Ramos (cell line): ENCODE measurements around the gene EPB41L4A.
"Not testable (repeated sequence)": the region's sequence is repeated elsewhere in the genome, so short reads cannot be mapped to it uniquely, and the experiment has no call there.

Source experiments
- in situ Hi-C: fragments of 300-500 bp; cut with MboI; formaldehyde crosslinking; loops from one replicate; pipeline ENCODE4 v1.14.3; 2022; ENCODE audit warnings: low sequenced_read_pairs; ENCODE audit not compliant: unreplicated experiment

Gene EPB41L4A

DNA sequence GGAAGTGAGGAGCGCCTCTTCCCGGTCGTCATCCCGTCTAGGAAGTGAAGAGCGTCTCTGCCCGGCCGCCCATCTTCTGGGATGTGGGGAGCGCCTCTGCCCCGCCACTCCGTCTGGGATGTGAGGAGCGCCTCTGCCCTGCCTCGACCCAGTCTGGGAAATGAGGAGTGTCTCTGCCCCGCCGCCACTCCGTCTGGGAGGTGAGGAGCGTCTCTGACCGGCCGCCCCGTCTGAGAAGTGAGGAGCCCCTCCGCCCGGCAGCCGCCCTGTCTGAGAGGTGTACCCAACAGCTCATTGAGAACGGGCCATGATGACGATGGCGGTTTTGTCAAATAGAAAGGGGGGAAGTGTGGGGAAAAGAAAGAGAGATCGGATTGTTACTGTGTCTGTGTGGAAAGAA lies 58.3 kb downstream of the EPB41L4A start:
- in situ Hi-C loops, result not testable (repeated sequence)

DNA sequence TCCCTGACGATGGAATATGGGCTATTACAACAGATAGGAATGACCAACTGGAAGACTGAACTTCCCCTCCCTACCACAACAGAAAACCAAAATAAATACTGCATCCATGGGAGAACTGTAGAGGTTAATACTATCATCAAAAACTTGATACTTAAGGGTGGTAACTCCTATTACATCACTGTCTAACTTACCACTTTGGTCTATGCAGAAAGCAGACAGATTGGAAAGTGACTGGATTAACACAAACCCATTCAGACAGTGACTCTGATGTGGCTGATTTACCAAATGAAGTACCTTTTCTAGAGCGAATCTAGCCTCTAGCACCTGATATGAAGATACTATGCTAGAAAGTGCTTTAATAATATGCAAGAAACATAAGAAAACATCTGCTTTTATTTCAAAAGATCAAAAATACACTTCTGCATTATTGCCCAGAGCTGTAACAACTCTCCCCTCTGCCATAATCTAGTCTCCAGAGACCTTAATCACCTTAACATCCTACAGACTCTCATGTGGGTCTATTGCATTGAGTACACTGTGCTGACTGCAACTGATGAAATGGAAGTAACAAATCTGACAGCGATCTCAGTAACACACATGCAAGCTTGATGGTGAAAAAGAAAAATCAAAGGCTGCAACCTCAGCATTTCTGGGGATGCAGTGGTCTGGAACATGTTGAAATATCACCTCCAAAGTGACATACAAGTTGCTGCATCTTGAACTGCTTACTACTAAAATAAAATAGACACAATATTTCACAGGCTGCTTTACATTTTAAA lies 62.7 kb downstream of the EPB41L4A start:
- in situ Hi-C loops, result no loop called here

GRCh38 chr5:112355058-112355685 lies 63.9 kb downstream of the EPB41L4A start:
- in situ Hi-C loops, result no loop called here

DNA sequence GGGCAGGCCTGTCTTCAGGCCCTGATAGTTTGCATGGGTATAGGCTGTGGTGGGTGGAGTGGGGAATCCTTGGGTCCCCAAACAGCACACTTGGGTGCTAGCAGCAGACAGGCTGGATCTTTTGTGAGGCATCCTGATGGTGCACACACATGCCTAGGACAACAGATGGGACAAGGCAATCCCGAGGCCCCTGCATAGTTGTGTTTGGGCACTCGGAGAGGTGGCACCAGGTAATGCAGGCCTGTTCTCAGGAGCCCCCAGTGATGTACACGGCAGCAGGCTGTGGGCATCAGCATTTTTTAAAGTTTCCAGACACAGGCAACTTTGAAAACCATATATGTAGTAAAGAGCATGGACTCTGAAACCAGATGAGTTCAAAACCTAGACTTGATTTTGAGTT lies 65.4 kb downstream of the EPB41L4A start:
- in situ Hi-C loops, result no loop called here

GRCh38 chr5:112351225-112351624 lies 67.9 kb downstream of the EPB41L4A start:
- in situ Hi-C loops, result no loop called here

GRCh38 chr5:112350626-112351025 lies 68.5 kb downstream of the EPB41L4A start:
- in situ Hi-C loops, result no loop called here

GRCh38 chr5:112349371-112349770 lies 69.7 kb downstream of the EPB41L4A start:
- in situ Hi-C loops, result no loop called here

DNA sequence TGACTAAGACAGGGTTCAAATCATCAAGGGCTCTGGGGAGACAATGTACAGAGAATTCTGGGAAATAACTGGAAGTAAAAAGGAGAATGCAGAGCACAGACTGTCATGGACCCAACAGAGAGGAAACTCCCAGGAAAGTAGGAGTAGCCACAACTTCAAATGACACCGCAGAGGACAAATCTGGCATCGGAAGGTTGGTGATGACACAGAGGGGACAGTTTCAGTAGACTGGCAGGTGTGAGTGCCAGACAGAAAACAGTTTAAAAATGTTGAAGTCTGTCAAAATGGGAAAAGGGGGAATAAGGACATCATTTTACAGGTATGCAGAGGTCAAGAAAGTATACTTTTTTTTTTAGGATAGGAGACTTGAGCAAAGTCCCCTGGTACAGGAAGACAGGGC lies 70.2 kb downstream of the EPB41L4A start:
- in situ Hi-C loops, result no loop called here

DNA sequence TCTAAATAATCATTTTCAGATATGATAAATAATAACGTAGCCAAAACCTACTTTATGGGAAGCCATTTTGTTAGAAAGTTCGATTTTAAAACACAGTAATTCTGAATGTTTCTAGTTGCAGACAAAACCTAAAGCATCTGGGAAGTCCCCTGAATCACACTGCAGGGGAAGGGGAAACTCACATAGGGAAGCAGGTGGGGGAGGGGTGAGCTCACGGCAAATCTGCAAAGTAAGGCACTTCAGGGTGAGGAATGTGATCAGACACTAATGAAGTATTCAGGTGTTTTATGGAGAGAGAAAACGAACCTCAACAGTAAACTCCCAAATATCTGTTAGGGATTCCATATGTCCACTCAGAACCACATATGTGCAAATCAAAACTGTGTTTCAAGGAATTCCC lies 70.7 kb downstream of the EPB41L4A start:
- in situ Hi-C loops, result no loop called here

DNA sequence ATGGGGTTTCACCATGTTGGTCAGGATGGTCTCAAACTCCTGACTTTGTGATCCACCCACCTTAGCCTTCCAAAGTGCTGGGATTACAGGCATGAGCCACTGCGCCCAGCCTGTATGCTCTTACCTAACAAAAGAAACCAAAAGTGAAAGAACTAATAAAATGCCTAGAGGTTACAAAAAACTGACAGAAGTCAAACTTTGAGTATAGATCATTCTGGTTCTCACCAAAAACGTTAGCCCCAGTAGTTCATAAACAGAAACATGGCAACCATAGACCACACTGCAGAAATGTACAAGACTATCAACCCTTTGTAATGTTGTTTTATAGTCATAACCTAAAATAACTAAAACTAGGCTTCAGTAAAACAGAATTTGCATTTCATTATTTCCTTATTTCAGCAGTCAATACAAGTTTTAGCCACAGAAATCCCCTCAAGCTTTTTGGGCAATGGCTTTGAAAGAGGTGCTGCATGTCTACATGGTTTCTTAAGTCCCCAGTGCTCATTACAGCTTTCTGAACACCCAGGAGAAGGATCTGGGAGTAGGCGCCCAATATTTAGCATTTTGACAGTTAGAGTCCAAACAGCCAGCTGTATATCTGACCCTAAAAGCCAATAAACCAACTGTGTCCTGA lies 72.5 kb downstream of the EPB41L4A start:
- in situ Hi-C loops, result no loop called here

DNA sequence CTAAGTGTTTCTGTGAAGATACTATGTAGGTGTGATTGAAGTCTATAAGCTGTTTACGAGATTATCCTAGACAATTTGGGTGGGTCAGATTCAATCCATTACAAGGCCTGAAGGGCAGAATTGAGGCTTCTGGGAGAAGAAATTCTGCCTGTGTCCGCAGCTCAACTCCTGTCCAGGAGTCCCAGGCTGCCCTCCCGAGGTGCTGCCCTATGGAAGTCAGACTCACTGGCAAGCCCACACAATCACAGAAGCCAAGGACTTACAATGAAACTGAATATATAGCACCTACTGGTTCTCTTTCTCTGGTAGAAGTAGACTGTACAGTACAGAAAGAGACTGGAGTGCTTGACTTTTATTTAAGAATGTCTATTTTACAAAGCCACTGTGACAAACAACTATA lies 74.5 kb downstream of the EPB41L4A start:
- in situ Hi-C loops, result no loop called here

DNA sequence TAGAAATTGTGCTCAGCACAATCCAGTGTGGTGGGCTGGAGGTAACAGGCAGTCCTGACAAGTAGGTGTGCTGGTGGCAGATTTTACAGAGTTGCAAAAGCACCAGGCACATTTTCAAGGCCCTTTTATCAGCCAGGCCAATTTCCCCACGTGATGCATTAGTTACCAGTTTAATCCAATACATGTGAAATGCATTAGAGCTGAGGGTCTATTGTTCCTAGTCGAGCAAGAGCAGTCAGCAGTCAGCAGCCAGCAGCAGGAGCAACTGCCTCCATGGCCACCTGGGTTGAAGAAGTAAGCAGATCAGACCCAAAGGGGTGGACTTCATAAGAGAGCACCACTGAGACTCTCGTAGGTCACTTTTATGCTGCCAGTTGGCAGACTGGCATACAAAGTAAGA lies 76.7 kb downstream of the EPB41L4A start:
- in situ Hi-C loops, result no loop called here

- in situ Hi-C loops, result no loop called here
These were observed 79.3 kb downstream of the EPB41L4A start for GRCh38 chr5:112339761-112340160.

DNA sequence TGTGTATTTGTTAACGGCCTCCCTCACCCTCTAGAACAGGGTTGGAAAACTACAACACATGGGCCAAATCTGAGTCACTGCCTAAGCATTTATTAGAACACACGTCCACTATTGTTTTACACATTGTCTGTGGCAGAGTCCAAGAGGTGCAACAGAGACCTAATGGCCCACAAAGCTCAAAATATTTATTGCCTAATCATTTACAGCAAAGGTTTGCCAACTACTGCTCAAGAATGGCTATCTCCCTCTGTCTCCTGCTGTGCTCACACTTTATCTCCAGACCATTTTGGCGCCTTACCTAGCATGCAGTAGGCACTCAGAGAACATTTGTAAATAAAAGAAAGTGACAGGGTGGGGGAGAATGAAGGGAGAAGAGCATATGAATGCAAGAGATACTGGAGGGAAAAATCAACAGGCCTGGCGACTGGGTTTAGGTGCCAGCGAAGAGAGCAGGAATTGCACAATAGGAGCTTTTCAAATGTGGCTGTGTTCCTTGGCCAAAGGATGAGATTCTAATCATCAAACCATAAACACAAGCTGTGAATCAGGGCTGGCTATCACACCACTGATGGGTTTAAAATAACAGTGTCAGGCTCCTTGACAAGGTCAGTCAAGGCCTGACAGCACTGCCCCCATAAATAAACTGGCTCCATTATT lies 80.3 kb downstream of the EPB41L4A start:
- in situ Hi-C loops, result no loop called here

DNA sequence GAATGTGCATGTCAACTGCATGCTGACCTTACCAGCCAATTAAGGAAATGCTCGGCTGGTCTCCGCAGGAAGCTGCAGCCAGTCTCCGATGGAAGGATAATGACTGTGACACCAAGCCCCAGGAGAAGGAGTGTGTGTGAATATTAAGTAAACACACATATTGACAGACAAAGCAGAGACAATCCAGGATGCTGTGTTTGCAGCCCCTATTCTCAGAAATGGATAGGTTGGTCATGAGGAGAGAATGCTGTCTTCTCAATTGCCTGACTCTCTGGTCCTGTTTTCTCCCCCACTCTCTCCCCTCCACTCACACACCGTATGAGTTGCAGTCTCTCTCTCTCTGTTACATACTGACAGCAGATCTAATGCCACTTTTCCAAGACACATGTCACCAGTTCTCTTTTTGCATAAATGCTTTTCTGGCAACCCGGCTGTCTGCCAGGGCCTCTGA lies 85.7 kb downstream of the EPB41L4A start:
- in situ Hi-C loops, result no loop called here

- in situ Hi-C loops, result no loop called here
These were observed 87.2 kb downstream of the EPB41L4A start for GRCh38 chr5:112331892-112332291.

DNA sequence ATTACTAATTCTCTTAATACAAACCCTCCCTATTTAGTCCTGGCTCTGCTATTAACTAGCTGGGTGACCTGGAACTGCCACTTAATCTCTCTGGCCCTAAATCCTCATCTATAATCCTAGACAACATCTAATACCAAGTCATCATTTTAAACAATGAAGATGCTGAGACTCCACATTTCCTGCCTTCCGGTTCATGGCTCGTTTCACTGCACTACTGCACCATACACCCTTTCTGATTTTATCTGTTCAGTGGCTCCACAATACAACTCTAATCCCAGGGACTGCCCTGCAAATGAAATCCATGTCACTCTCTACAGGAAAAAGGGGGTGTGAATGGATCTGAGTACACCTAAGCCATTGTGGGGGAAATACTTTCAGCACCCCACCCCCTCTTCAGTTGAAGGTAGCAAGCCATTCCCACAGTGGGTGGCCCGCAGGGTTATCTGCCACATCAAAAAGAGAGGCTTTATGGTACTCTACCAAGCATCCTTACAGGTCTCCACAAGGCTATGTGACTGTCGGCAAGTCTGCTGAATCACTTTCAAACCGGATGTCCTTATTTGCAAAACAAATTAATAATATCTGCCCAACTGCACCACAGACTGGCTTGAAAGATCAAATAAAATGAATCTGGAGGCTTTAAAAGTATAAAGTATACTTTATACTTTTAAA lies 89.5 kb downstream of the EPB41L4A start:
- in situ Hi-C loops, result no loop called here

GRCh38 chr5:112323166-112323565 lies 95.9 kb downstream of the EPB41L4A start:
- in situ Hi-C loops, result no loop called here

DNA sequence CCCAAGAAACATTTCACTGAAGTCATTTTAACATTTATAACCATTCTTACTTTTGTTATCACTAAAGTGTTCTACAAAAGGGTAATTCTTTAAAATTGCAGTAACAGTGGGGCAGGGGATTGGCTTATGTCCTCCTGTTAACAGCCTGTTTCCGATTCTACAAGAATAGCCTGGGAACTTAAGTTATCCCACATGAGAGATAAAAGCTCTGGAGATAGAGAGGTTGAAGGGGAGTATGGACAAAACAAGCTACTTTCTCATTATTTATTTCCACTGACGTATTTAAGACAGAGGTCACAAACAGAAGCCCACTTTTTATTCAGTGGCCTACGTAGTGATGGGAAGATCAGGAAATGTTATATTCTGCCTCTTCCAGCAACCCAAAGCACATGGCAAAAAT lies 98.7 kb downstream of the EPB41L4A start:
- in situ Hi-C loops, result no loop called here

DNA sequence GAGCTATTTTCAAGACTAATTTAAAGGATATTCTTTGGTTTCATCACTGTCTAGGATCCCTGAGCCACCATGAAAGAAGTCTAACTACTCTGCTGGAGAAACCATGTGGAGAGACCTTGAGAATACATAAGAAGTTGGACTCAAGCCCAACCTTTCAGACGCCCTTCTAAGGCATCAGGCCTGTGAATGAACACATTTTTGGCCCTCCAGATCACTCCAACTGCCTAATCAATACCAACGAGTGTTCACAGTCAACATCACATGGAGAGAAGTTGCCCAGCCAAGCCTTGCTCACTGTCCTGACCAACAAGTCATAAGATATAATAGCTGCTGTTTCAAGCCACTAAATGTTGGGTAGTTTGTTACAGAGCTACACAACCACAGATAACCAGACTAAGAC lies 100.7 kb downstream of the EPB41L4A start:
- in situ Hi-C loops, result no loop called here
